ENCODE data around the gene GOLPH3L.
A peak's percentile ranks its signal among the peaks of the same experiment; 100 is the strongest.
"Not testable (repeated sequence)": the region's sequence is repeated elsewhere in the genome, so short reads cannot be mapped to it uniquely, and the experiment has no call there.

Gene GOLPH3L

GRCh38 chr1:150696995-150697927, at the start of gene GOLPH3L:
Gene GOLPH3L, minus strand, starts transcription at chr1:150697154. Its CDS starts 2,316 bp downstream, at chr1:150694838.
- DNase-seq (ENCODE audit: low spot score), result peak; percentile 93

- no peak for DNase-seq (ENCODE audit: low spot score)
Measured at GRCh38 chr1:150730130-150730721, 33.3 kb upstream of the GOLPH3L start.

- DNase-seq (ENCODE audit: low spot score), result no peak
Measured at GRCh38 chr1:150724336-150724735, 27.4 kb upstream of the GOLPH3L start.

GRCh38 chr1:150720703-150721102, 23.7 kb upstream of the GOLPH3L start, which contains the start of gene HORMAD1:
Gene HORMAD1, minus strand, starts transcription at chr1:150720895. Its CDS starts 1,390 bp downstream, at chr1:150719505.
- no peak for DNase-seq (ENCODE audit: low spot score)

GRCh38 chr1:150720098-150720497, 23.1 kb upstream of the GOLPH3L start:
- no peak for DNase-seq (ENCODE audit: low spot score)

- DNase-seq (ENCODE audit: low spot score), result no peak
Measured at GRCh38 chr1:150718225-150718891, 21.4 kb upstream of the GOLPH3L start.

GRCh38 chr1:150709031-150709430, 12.1 kb upstream of the GOLPH3L start:
- DNase-seq (ENCODE audit: low spot score), result not testable (repeated sequence)

- DNase-seq (ENCODE audit: low spot score), result no peak
Measured at GRCh38 chr1:150708595-150708994, 11.6 kb upstream of the GOLPH3L start.

- no peak for DNase-seq (ENCODE audit: low spot score)
Measured at GRCh38 chr1:150706091-150706490, 9.1 kb upstream of the GOLPH3L start.

GRCh38 chr1:150703427-150703826, 6.5 kb upstream of the GOLPH3L start:
- DNase-seq (ENCODE audit: low spot score), result no peak

- no peak for DNase-seq (ENCODE audit: low spot score)
Measured at GRCh38 chr1:150696590-150696989, 364 bp downstream of the GOLPH3L start.

GRCh38 chr1:150696162-150696561, 792 bp downstream of the GOLPH3L start:
- peak; percentile 13 for DNase-seq (ENCODE audit: low spot score)

GRCh38 chr1:150695561-150695960, 1.4 kb downstream of the GOLPH3L start:
- DNase-seq (ENCODE audit: low spot score), result no peak

- DNase-seq (ENCODE audit: low spot score), result no peak
Measured at GRCh38 chr1:150692720-150693119, 4.2 kb downstream of the GOLPH3L start.

GRCh38 chr1:150688763-150689162, 8.2 kb downstream of the GOLPH3L start:
- no peak for DNase-seq (ENCODE audit: low spot score)

- DNase-seq (ENCODE audit: low spot score), result no peak
Measured at GRCh38 chr1:150686275-150686674, 10.7 kb downstream of the GOLPH3L start.

GRCh38 chr1:150683914-150684313, 13.0 kb downstream of the GOLPH3L start:
- no peak for DNase-seq (ENCODE audit: low spot score)

GRCh38 chr1:150678988-150679387, 18.0 kb downstream of the GOLPH3L start:
- no peak for DNase-seq (ENCODE audit: low spot score)

- DNase-seq (ENCODE audit: low spot score), result no peak
Measured at GRCh38 chr1:150674881-150675280, 22.1 kb downstream of the GOLPH3L start.

GRCh38 chr1:150663321-150663720, 33.6 kb downstream of the GOLPH3L start:
- DNase-seq (ENCODE audit: low spot score), result no peak

- DNase-seq (ENCODE audit: low spot score), result no peak
Measured at GRCh38 chr1:150662811-150663210, 34.1 kb downstream of the GOLPH3L start.

- DNase-seq (ENCODE audit: low spot score), result no peak
Measured at GRCh38 chr1:150661156-150661555, 35.8 kb downstream of the GOLPH3L start.

GRCh38 chr1:150660584-150660983, 36.4 kb downstream of the GOLPH3L start:
- no peak for DNase-seq (ENCODE audit: low spot score)

Data from hematopoietic multipotent progenitor cell treated with erythropoietin and hydrocortisone succinate and interleukin-3 and kit ligand, for 17 days (in vitro differentiated cells).